Measurements from ENCODE around the gene JDP2. TPM values are rescaled to one million over a fixed set of nuclear protein-coding genes. Genes with fewer than 3 reads are reported as not detected.

Gene JDP2
- total and polyA plus RNA-seq, 4 donors: 13.8 to 30.4 (median 24.0) TPM

Other genes with a start within 250 kb of the JDP2 start
- gene FOS, start 149.2 kb upstream of the JDP2 start, total RNA-seq: 100 to 1,000 TPM; 200 to 842 TPM
- gene FOS, start 149.2 kb upstream of the JDP2 start, polyA plus RNA-seq (ENCODE audit: insufficient read length in 2 of 2): 100 to 1,000 TPM; 124 to 341 TPM
- gene BATF, start 94.4 kb downstream of the JDP2 start, total RNA-seq: under 1 TPM; 0.61 to 0.69 TPM
- 1 to 10 TPM in 1 of 2 donors, under 1 TPM in 1; 0.27 to 2.6 TPM for gene BATF, start 94.4 kb downstream of the JDP2 start, polyA plus RNA-seq (ENCODE audit: insufficient read length in 2 of 2)
- gene FLVCR2, start 150.6 kb downstream of the JDP2 start, total RNA-seq: 10 to 100 TPM; 14.0 to 19.0 TPM
- gene FLVCR2, start 150.6 kb downstream of the JDP2 start, polyA plus RNA-seq (ENCODE audit: insufficient read length in 2 of 2): 1 to 10 TPM; 8.8 to 9.3 TPM
- gene ERG28, start 232.9 kb downstream of the JDP2 start, total RNA-seq: 10 to 100 TPM; 12.2 to 17.4 TPM
- 10 to 100 TPM; 51.8 to 58.5 TPM for gene ERG28, start 232.9 kb downstream of the JDP2 start, polyA plus RNA-seq (ENCODE audit: insufficient read length in 2 of 2)
- gene TTLL5, start 233.2 kb downstream of the JDP2 start, total RNA-seq: 10 to 100 TPM; 34.8 to 40.1 TPM
- 10 to 100 TPM; 30.4 to 31.4 TPM for gene TTLL5, start 233.2 kb downstream of the JDP2 start, polyA plus RNA-seq (ENCODE audit: insufficient read length in 2 of 2)

All from spinal cord (tissue), 4 donors.